ENCODE results near the gene GUCA1A.

GRCh38 chr6:42153921-42154320 is 19.2 kb upstream of the GUCA1A start:
- TF ChIP-seq CTCF (conservative IDR thresholded peaks at IDR 0.05; ENCODE audit: low read depth, low read length) (no peak), EZH2 (IDR thresholded peaks at IDR 0.05; ENCODE audit: low read length, unreplicated experiment) (no peak), EZH2phosphoT487 (IDR thresholded peaks at IDR 0.05; ENCODE audit: borderline replicate concordance, low read length) (no peak)
